GM21367 (cell line): ENCODE measurements around the gene TBCE.
"Not testable (repeated sequence)": the region's sequence is repeated elsewhere in the genome, so short reads cannot be mapped to it uniquely, and the experiment has no call there.

ENCODE experiments used
- ATAC-seq: cut with Tn5 transposase; IDR thresholded peaks from one replicate; pipeline ENCODE4 v1.9.1; 2021; ENCODE audit not compliant: unreplicated experiment

The TBCE gene

DNA sequence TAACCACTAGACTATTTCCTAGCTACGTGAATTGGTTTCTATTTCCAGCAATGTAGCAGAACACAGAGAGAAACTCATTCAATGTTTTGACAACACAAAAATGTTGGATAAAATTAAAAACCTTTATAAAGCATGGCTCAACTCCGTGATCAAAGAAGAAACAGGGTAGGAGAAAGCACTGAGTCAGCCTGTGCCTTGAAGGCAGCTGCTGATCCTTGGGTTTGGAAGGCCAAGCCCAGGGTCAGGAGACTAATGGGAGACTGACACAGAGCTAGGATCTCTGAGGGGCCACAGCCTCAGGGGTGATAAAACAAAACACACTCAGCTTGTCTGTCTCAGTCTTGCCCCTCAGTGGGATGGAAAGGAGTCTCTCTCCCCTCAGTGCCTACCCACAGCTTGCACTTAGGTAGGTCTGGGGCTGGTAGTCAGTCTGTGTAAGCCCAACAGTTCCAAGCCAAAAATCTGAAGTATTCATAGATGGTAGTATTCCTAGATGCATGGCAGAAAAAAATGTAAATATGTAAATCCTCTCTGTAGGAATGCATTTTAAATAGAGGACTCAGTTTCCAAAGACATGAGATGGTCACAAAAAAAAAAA is 83.8 kb downstream of the TBCE start:
- no peak for ATAC-seq

DNA sequence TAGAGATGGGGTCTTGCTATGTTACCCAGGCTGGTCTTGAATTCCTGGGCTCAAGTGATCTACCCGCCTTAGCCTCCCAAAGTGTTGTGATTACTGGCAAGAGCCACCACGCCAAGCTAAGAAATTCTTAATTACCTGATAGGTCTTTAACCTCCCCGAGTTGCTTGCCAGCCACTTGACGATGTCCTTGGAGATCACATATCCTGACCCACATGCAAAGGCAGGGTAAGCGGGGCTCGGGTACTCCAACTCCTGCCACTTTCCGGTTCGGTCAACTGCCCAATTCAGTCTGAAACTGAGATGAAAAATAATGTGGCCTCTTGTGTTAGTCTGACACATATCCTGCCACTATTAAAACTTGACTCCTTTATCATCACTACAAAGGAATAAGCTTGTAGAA is 86.8 kb downstream of the TBCE start:
- no peak for ATAC-seq

GRCh38 chr1:235455097-235455496 is 87.9 kb downstream of the TBCE start:
- ATAC-seq, result no peak

GRCh38 chr1:235455823-235456222 is 88.6 kb downstream of the TBCE start:
- no peak for ATAC-seq

DNA sequence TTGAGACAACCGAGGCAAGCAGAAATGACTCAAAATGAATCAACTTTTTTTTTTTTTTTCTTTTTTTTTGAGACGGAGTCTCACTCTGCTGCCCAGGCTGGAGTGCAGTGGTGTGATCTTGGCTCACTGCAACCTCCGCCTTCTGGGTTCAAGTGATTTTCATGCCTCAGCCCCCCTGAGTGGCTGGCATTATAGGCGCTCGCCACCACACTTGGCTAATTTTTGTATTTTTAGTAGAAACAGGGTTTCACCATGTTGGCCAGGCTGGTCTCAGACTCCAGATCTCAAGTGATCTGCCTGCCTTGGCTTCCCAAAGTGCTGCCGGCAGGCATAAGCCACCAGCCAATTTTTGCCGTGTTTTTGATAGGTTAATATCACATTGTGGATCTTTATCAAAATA is 90.6 kb downstream of the TBCE start:
- ATAC-seq, result not testable (repeated sequence)

- ATAC-seq, result no peak
Observed at GRCh38 chr1:235460770-235461169, 93.5 kb downstream of the TBCE start.

GRCh38 chr1:235461954-235462353 is 94.7 kb downstream of the TBCE start:
- ATAC-seq, result no peak

- not testable (repeated sequence) for ATAC-seq
Observed at GRCh38 chr1:235462832-235463231, 95.6 kb downstream of the TBCE start.

- ATAC-seq, result no peak
Observed at GRCh38 chr1:235465066-235465465, 97.8 kb downstream of the TBCE start.

GRCh38 chr1:235468004-235468403 is 100.8 kb downstream of the TBCE start:
- ATAC-seq, result no peak

- ATAC-seq, result no peak
Observed at GRCh38 chr1:235468970-235469369, 101.7 kb downstream of the TBCE start.

- not testable (repeated sequence) for ATAC-seq
Observed at GRCh38 chr1:235469897-235470296, 102.7 kb downstream of the TBCE start.

GRCh38 chr1:235470741-235471439 is 103.7 kb downstream of the TBCE start:
- ATAC-seq, result no peak

DNA sequence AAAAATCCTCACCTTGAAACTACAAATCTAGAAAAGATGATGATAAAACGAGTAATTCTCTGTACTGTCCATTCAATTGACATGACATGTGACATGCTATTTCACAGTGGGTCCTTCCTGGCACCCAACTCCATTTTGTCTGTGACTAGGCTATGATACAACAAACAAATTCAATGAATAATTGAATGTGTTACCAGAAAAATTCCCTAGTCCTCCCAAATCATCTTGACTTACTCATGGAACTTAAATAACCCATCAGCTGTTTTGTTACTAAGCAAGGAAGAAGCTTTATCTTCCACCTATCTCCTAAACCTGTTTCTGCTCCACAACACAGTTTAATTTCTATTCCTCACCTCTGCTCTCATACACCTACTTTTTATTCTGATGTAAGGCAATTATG is 106.6 kb downstream of the TBCE start:
- no peak for ATAC-seq

GRCh38 chr1:235483090-235483489 is 115.9 kb downstream of the TBCE start:
- no peak for ATAC-seq

DNA sequence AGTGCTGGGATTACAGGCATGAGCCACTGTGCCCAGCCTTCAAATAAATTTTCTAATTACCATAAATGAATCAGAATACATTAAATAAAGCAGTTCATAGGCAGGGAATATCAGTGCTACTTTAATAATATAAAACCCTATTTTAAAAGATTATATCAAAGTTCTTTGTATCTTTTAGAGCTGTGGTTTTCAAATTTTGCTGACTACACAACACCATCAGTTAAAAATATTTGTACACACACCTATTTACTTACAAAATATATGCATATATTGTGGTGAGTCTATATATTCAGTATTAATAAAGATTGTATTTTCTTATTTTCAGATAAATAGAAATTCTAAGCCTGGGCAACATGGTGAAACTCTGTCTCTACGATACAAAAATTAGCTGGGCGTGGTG is 118.3 kb downstream of the TBCE start:
- ATAC-seq, result no peak

DNA sequence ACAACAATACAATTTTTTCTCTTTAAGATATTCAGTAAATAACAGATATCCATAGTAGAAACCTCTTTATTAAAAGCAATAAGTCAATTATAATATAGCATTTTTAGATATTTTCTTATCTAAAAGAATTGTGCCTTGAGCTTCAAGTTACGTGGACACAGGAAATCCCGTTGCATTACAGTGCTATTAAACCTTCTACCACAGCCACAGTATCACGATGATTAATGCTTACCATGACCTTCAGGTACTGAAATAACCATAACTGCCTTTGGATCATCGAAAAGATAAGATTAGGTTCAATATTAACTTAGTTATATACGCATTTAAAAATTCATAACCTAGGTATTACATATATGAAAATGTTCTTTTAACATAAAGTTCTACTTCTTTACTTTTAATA is 119.1 kb downstream of the TBCE start:
- no peak for ATAC-seq

DNA sequence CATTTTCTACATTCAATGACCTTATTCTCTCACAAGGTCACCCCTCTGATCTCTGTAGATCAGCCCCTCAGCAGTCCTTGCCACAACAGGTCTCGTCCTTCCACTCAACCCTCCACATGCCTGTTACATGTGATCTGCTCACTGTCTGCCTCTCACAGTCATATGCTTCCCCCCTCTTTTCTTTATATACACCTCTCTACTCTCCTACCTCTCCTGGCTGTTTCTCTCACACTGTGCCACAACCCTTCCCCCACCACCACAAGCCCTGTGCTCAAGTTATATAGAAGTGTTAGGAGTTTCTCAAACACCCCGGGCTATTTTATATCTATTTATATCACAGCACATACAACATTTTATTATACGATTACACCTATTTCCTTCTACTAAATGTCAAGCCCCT is 124.4 kb downstream of the TBCE start:
- no peak for ATAC-seq

- no peak for ATAC-seq
Observed at GRCh38 chr1:235494531-235494930, 127.3 kb downstream of the TBCE start.

DNA sequence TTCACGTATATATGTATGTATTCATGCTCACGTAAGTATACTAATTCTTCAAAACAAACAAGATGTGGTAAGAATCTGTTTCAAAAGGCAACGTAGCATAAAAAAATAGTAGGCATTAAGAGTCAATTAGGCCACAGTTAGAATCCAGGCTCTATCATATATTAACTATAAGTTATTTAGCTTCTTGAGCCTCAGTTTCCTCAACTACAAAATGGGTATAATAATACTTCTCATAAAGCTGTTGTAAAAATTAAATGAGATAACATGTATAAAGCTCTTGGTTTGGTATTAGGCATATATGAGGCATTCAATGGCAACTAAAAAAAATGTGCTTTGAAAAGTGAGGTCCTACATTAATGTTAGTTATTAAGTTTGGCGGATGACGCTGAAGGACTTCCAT is 127.8 kb downstream of the TBCE start:
- ATAC-seq, result no peak

DNA sequence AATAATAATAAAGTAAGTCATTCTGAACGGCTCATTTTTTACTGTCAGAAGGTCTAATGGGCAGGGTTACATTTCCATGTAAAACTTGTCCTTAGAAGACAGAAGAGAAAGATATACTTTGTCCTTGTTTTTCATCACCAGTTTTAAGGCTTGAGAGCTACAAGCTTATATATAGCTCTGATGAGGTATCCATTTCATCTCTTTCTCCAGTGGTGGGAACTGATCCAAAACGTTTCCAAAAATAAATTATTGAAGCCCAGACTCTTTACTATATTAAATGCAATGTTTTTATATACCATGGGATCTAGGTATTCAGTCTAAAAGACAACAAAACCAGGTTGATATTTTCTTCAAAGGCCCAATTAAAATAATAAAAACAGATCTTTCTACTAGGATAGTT is 128.3 kb downstream of the TBCE start:
- no peak for ATAC-seq

GRCh38 chr1:235500971-235501540 is 133.8 kb downstream of the TBCE start:
- ATAC-seq, result no peak
